Stimulated activated CD8-positive, alpha-beta memory T cell treated with anti-CD3 and anti-CD28 coated beads, Interleukin-12 subunit alpha, Interleukin-12 subunit beta, amount 100 ng/mL, for 24 hours (primary cell): ENCODE results near the gene ARL6IP4.
"Not testable (repeated sequence)": the region's sequence is repeated elsewhere in the genome, so short reads cannot be mapped to it uniquely, and the experiment has no call there.

Source experiments
- DNase-seq: peaks from one replicate; pipeline ENCODE4 v3.0.0-alpha.2; 2020; ENCODE audit errors: extremely low read depth

The ARL6IP4 gene

DNA sequence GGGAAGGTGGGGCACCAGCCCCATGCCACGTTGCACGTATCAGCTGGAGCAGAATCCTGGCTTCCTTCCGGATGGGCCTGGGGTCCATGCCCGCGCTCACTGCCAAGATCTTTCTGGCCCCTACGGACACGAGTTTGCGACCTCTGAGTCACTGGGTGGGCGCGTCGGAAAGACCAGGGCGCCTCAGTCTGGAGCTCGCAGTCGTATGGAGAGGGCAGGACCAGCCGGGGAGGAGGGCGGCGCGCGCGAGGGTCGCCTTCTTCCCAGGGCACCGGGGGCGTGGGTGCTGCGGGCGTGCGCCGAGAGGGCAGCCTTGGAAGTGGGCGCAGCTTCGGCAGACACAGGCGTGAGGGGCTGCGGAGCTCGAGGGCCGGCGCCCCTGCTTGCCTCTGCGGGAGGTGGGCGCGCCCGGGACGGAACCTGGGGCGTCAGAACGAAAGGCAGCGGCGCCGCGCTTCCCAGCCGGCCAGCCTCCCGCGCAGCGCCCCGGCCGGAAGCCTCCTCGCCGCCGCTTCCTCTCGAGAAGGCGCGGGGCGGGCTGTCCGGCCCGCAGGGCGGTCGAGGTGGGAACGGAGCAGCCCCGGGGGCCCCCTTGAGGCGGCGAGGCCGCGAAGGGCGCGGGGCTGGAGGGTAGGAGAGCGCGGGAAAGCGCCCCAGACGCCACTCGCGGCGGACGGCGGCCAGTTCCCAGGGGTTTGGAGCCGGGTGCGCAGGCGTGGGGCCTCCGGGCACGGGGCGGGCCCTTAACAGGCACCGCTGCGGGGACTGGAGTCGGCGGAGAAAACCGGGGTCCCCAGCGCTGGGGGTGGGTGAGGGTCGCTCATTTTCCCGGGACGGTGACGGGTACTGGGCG is at the start of gene ARL6IP4:
TSS of gene ARL6IP4 (plus strand) at position 499 of the 853 bp plus-strand sequence. CDS start 459 bp downstream, outside the sequence.
- DNase-seq, result peak; percentile 31

GRCh38 chr12:122932207-122932606 is 48.3 kb upstream of the ARL6IP4 start:
- DNase-seq, result no peak

- DNase-seq, result no peak
Observed at GRCh38 chr12:122934722-122935121, 45.8 kb upstream of the ARL6IP4 start.

- no peak for DNase-seq
Observed at GRCh38 chr12:122935318-122935717, 45.2 kb upstream of the ARL6IP4 start.

- DNase-seq, result no peak
Observed at GRCh38 chr12:122937622-122938091, 42.8 kb upstream of the ARL6IP4 start.

- no peak for DNase-seq
Observed at GRCh38 chr12:122939125-122939524, 41.4 kb upstream of the ARL6IP4 start.

- DNase-seq, result not testable (repeated sequence)
Observed at GRCh38 chr12:122941351-122941750, 39.1 kb upstream of the ARL6IP4 start.

- no peak for DNase-seq
Observed at GRCh38 chr12:122942637-122943036, 37.8 kb upstream of the ARL6IP4 start.

- DNase-seq, result no peak
Observed at GRCh38 chr12:122943196-122943595, 37.3 kb upstream of the ARL6IP4 start.

DNA sequence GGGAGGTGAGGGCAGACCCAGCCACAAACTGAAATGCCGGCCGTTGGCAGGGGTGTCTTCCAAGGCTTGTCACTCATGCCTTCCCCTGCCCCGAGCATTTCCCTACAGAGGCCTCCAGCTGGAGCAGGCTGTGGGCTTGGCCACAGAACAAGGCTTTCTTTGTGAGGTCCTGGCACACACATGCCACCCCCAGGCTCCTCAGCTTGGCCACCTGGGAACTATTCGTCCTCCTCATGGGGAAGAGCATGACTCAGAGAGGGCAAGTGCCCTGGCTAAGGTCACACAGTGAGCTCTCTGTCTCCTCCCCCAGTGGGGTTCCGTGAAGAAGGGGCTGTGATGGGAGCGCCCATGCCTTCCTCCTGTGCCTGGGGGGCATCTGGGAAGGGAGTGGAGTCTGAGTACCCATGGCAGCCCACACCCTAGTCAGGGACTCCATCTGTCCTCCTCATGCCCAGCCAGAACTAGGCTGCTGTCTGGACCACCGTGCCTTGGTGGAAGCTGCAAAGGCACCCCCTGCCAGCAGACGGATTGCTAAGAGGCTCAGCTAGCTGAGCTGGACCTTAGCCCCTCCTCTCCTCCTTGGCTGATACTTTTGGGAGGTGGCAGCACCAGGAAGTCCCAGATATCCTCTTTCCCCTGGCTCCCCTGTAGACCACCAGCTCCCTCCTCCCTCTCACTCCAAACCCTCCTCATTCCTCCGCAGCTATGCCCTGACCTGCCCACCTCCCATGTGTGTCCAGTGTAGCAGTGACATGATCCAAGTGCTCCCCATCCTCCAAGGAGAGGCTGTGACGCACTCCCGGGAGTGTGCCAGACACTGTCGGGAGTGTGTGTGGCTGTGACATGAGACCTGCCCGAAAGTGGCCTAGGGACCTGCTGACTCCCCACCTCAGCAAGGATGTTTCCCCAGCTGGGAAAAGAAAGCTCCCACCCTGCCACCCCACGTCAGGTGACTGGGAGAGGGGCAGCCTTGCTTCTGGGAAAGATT is 35.6 kb upstream of the ARL6IP4 start:
- DNase-seq, result no peak

DNA sequence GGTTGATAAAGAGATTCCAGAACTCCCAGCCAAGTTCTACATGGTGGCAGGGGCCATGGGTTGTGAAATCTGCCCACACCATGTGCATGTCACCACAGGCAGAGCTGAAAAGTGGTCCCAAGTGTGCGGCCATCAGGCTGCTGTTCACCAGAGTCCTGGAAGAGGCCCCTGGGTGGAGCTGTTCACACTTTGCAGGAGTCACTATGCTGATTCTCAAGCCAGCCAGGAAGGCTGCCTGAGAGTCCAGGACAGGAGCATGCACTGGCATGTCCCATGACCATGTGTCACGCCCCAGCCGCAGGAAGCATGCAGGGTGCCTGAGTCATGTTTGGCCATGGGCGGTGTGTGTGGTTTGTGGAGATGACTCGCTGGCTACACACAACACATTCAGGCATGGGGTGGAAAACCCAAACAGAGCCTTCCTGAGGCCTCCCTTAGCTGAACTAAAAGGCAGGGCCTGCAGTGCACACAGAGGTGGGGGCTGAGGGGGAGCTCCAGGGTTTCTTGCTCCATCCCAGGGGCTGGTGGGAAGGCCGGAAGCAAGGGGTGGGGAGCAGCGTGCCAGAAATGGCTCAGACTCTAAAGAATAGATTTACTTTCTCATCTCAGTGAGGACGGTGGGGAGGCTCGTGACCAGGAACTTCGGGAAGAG is 33.7 kb upstream of the ARL6IP4 start:
- DNase-seq, result peak; percentile 68

DNA sequence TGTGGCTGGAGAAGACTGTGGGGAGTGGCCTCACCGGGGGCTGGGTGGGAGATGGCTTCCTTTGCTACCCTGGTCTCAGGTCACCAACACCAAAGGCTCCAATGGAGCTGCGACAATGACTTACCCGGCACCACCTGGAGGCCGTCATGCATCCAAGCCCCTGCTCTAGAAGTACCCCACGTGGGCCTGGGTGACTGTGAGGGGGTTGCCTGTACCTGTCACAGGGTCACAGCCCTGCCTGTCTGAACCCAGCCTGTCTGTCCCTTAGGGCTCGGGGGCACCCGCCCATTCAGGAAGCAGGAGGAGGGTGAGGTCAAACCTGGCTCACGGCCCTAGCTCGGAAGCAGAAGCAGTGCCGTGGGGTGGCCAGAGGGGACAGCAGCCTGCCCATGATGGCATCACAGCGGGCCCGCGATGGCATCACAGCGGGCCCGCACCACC is 33.1 kb upstream of the ARL6IP4 start:
- DNase-seq, result no peak

GRCh38 chr12:122948605-122949004 is 31.9 kb upstream of the ARL6IP4 start:
- DNase-seq, result no peak

DNA sequence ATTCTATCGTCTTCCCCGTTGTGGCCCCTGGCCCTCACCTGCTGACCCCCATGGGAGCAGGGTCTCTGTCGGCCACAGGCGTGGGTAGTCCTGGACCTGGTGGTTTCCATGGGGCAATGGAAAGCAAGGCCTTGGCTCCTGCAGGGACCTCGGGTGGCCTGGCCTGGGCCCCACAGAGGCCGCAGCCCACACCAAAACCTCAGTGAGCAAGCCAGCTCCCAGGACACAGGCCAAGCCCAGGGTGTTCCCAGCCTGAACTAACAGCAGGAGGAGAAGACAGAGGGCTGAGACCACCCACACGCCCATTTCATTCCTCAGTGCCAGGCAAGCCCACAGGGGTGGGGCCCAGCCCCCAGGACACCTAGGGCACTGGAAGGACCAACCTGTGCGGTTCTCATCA is 31.1 kb upstream of the ARL6IP4 start:
- no peak for DNase-seq

GRCh38 chr12:122949816-122950675 is 30.4 kb upstream of the ARL6IP4 start:
- DNase-seq, result no peak

DNA sequence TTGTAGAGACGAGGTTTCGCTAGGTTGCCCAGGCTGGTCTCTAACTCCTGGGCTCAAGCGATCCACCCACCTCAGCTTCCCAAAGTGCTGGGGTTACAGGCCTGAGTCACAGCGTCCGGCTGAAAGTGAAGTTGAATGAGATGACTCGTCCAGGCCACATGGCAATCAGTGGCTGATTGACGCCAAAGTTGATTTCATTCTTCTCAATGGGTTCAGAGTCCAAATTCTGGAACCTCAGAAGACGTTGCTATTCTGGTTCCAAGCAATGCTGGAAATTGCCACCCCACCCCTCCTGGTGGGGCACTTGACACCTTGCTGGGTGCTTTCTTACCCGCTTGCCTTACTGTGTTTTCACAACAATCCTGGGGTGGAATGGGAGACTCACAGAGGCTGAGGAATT is 29.1 kb upstream of the ARL6IP4 start:
- no peak for DNase-seq

- peak; percentile 41 for DNase-seq
Observed at GRCh38 chr12:122951979-122952892, 28.2 kb upstream of the ARL6IP4 start.

GRCh38 chr12:122955156-122955555 is 25.3 kb upstream of the ARL6IP4 start:
- DNase-seq, result no peak

GRCh38 chr12:122956035-122956434 is 24.4 kb upstream of the ARL6IP4 start:
- no peak for DNase-seq
